ENCODE results near the gene ETV6. TPM values are rescaled to one million over a fixed set of nuclear protein-coding genes. Genes with fewer than 3 reads are reported as not detected.

Gene ETV6
- total and polyA plus RNA-seq, 9 of the 15 experiments (the other 6 are each of a cell fraction or from before 2014, with no cell fraction given): 0.81 to 12.7 (median 4.1) TPM

GRCh38 chr12:11798856-11799501, 149.5 kb downstream of the ETV6 start (continued):
- TF ChIP-seq ATF6 (CRISPR knock-in tag; IDR thresholded peaks at IDR 0.05) (no peak), ZNF584 (CRISPR knock-in tag; IDR thresholded peaks at IDR 0.05; ENCODE audit: low read depth) (no peak; the same call in 1 of the 2 replicates), ZNF23 (CRISPR knock-in tag; IDR thresholded peaks at IDR 0.05) (no peak), MBD1 (CRISPR knock-in tag; IDR thresholded peaks at IDR 0.05) (no peak), THAP7 (CRISPR knock-in tag; IDR thresholded peaks at IDR 0.05) (no peak), IFI16 (CRISPR knock-in tag; IDR thresholded peaks at IDR 0.05) (no peak), MAX (CRISPR knock-in tag; IDR thresholded peaks at IDR 0.05) (no peak), SIX5 (IDR thresholded peaks at IDR 0.05; ENCODE audit: borderline replicate concordance in 1 of 2, insufficient read depth in 1 of 2, low read depth in 1 of 2, low read length in 2 of 2) (no peak), ZNF586 (CRISPR knock-in tag; conservative IDR thresholded peaks at IDR 0.05) (no peak), MTF1 (CRISPR knock-in tag; IDR thresholded peaks at IDR 0.05; ENCODE audit: borderline replicate concordance) (no peak), ZNF3 (CRISPR knock-in tag; IDR thresholded peaks at IDR 0.05) (no peak), ATF1 (CRISPR knock-in tag; IDR thresholded peaks at IDR 0.05) (no peak), ATF1 (tag; IDR thresholded peaks at IDR 0.05) (peak; percentile 28; the same call in 1 of the 2 replicates), HMG20B (CRISPR knock-in tag; IDR thresholded peaks at IDR 0.05) (no peak), ZNF592 (IDR thresholded peaks at IDR 0.05) (no peak), SRSF7 (optimal IDR thresholded peaks at IDR 0.05; ENCODE audit: low read depth, low read length) (no peak), ZNF311 (CRISPR knock-in tag; IDR thresholded peaks at IDR 0.05) (no peak), NUFIP1 (IDR thresholded peaks at IDR 0.05; ENCODE audit: partially characterized antibody) (no peak), MTA2 (IDR thresholded peaks at IDR 0.05; ENCODE audit: low read depth) (peak; percentile 36; the same call in 1 of the 2 replicates), ZC3H11A (IDR thresholded peaks at IDR 0.05; ENCODE audit: low read depth, low read length) (no peak), PCBP2 (IDR thresholded peaks at IDR 0.05; ENCODE audit: low read depth, low read length, poor library complexity, severe bottlenecking) (no peak)
